DOHH2 (cell line): ENCODE measurements around the gene PCDHAC2.

Experiments
- H3F3A ChIP-seq: fragments of 200-600 bp; sonication (generic), shearing (Covaris generic); 2 replicates; pipeline ENCODE4 v1.6.0; 2016; ENCODE audit warnings: antibody characterized with exemption, mild to moderate bottlenecking; ENCODE audit not compliant: control insufficient read depth, insufficient read depth
- H3K27ac ChIP-seq: fragments of 200-600 bp; sonication (generic); 2 replicates; pipeline ENCODE4 v1.5.1; 2014; ENCODE audit warnings: low read depth, mild to moderate bottlenecking, low read length, moderate library complexity
- H3K27me3 ChIP-seq: fragments of 200-600 bp; sonication (generic); 2 replicates; pipeline ENCODE4 v1.6.1; 2014; ENCODE audit warnings: mild to moderate bottlenecking, low read length, mixed read lengths; ENCODE audit not compliant: control insufficient read depth
- H3K36me3 ChIP-seq: fragments of 200-600 bp; sonication (generic); 2 replicates; pipeline ENCODE4 v1.6.1; 2014; ENCODE audit warnings: mild to moderate bottlenecking, low read length, moderate library complexity, mixed read lengths; ENCODE audit not compliant: control insufficient read depth
- H3K4me1 ChIP-seq: fragments of 200-600 bp; sonication (generic); 2 replicates; pipeline ENCODE4 v1.6.1; 2014; ENCODE audit warnings: mild to moderate bottlenecking, low read length, mixed read lengths; ENCODE audit not compliant: control insufficient read depth
- H3K4me2 ChIP-seq: fragments of 200-600 bp; sonication (generic); 2 replicates; pipeline ENCODE4 v1.6.0; 2014; ENCODE audit warnings: mild to moderate bottlenecking, low read length, moderate library complexity
- H3K4me3 ChIP-seq: fragments of 200-600 bp; sonication (generic); 2 replicates; pipeline ENCODE4 v1.5.1; 2014; ENCODE audit warnings: mild to moderate bottlenecking, low read length, mixed read lengths
- H3K79me2 ChIP-seq: fragments of 200-600 bp; sonication (generic); 2 replicates; pipeline ENCODE4 v1.6.1; 2014; ENCODE audit warnings: mild to moderate bottlenecking, low read length, mixed read lengths; ENCODE audit not compliant: control insufficient read depth
- H3K9me2 ChIP-seq: fragments of 200-600 bp; sonication (generic); replicated peaks from 2 replicates; pipeline ENCODE4 v1.6.1; 2014; ENCODE audit warnings: mild to moderate bottlenecking, low read length, mixed read lengths; ENCODE audit not compliant: control insufficient read depth
- H3K9me3 ChIP-seq: fragments of 200-600 bp; sonication (generic); 2 replicates; pipeline ENCODE4 v1.6.1; 2014; ENCODE audit warnings: antibody characterized with exemption, low read length, mixed read lengths; ENCODE audit not compliant: control insufficient read depth, insufficient read depth
- H4K20me1 ChIP-seq: fragments of 200-600 bp; sonication (generic); 2 replicates; pipeline ENCODE4 v1.6.0; 2014; ENCODE audit warnings: low read depth, mild to moderate bottlenecking, antibody characterized with exemption, low read length, moderate library complexity; ENCODE audit not compliant: control insufficient read depth, insufficient read depth
- CTCF ChIP-seq: fragments of 200-600 bp; sonication (generic); IDR thresholded peaks from one replicate; pipeline ENCODE4 v1.5.1; 2014; ENCODE audit warnings: antibody characterized with exemption, mild to moderate bottlenecking, low read depth, low read length; ENCODE audit not compliant: poor library complexity, severe bottlenecking
- EZH2phosphoT487 ChIP-seq: fragments of 200-600 bp; sonication (generic); IDR thresholded peaks from 2 replicates; pipeline ENCODE4 v1.6.1; 2017; ENCODE audit warnings: borderline replicate concordance, mild to moderate bottlenecking, antibody characterized with exemption, low read length, moderate library complexity, mixed read lengths

Gene PCDHAC2

GRCh38 chr5:140988100-140988499, 21.8 kb downstream of the PCDHAC2 start:
- no peak overlapping the region for H3K27ac ChIP-seq
- peaks cover 2% of the 10 kb centered on the region; the same call in 1 of the 2 replicates for H3K27me3 ChIP-seq
- H3K4me1 ChIP-seq, result no peaks in the 10 kb centered on the region
- no peaks in the 10 kb centered on the region for H3K79me2 ChIP-seq
- no peak overlapping the region for H3K4me3 ChIP-seq
- no peaks in the 10 kb centered on the region for H3K36me3 ChIP-seq
- no peaks in the 10 kb centered on the region for H3K9me2 ChIP-seq
- H4K20me1 ChIP-seq, result no peaks in the 10 kb centered on the region
- no peaks in the 10 kb centered on the region for H3K9me3 ChIP-seq
- no peaks in the 10 kb centered on the region for H3F3A ChIP-seq
- TF ChIP-seq EZH2phosphoT487, result no peak
- TF ChIP-seq CTCF, result no peak
- no peak overlapping the region for H3K4me2 ChIP-seq

- Histone ChIP-seq H3K36me3 (no peaks in the 10 kb centered on the region), H3K4me2 (no peak overlapping the region), H3K79me2 (no peaks in the 10 kb centered on the region), H3F3A (no peaks in the 10 kb centered on the region), H3K9me2 (no peaks in the 10 kb centered on the region), H3K9me3 (no peaks in the 10 kb centered on the region), H3K4me1 (no peaks in the 10 kb centered on the region), H4K20me1 (no peaks in the 10 kb centered on the region), H3K27me3 (peaks cover 2% of the 10 kb centered on the region; the same call in 1 of the 2 replicates), H3K4me3 (no peak overlapping the region), H3K27ac (no peak overlapping the region)
- no peak for TF ChIP-seq EZH2phosphoT487
- no peak for TF ChIP-seq CTCF
Observed at GRCh38 chr5:140988608-140989007, 22.3 kb downstream of the PCDHAC2 start.

GRCh38 chr5:140989254-140990020, 23.2 kb downstream of the PCDHAC2 start:
- Histone ChIP-seq H3K9me3 (no peaks in the 10 kb centered on the region), H3K36me3 (no peaks in the 10 kb centered on the region), H3K4me1 (no peaks in the 10 kb centered on the region), H4K20me1 (no peaks in the 10 kb centered on the region), H3K79me2 (no peaks in the 10 kb centered on the region), H3K9me2 (no peaks in the 10 kb centered on the region), H3K27ac (no peak overlapping the region), H3K27me3 (peaks cover 2% of the 10 kb centered on the region; the same call in 1 of the 2 replicates), H3F3A (no peaks in the 10 kb centered on the region), H3K4me2 (no peak overlapping the region), H3K4me3 (no peak overlapping the region)
- TF ChIP-seq EZH2phosphoT487 (no peak), CTCF (no peak)
